ENCODE results near the gene EIF4G3.
"Not testable (repeated sequence)": the region's sequence is repeated elsewhere in the genome, so short reads cannot be mapped to it uniquely, and the experiment has no call there.

EIF4G3 gene

DNA sequence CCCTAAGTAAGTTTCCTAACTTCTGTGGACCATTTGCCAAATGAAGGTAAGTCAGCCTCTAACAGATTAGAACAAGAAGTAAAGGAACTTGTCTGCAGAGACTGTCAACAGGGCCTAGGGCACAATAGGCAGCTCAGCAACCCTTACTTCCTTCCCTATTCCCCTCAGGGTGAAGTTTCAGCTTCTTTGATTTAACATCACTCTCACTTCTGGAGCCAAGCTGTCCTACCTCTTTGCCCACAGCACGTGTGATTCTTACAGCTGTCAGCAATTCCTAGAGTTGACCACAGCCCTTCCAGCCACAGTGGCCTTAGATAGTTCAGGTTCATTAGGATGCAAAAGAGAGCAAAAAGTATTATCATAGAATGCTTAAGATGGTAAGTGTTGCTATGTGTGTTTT lies 7.6 kb upstream of the EIF4G3 start:
- FAIRE-seq: no peak

DNA sequence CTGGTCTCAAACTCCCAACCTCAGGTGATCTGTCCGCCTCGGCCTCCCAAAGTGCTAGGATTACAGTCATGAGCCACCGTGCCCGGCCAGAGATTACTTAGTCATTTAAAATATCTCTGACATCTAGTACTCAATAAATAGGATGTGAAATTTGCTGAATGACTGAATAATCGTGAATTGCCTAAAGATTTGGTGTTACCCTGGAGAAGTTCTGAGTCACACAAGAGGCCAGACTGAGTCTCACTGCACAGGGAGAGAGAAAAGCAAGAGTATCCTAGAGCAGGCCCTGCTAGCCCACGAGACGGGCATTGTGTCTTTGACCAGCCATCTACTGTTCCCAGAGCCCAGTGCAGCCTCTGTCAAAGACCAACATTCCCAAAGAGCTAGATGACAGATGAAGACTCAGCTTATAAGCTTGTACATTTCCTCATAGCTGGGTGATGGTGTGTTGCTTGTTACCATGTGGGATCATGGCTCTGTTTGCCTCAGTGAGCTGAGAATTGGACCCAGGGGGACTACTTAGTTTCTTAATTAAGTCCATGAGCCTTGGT lies 5.6 kb upstream of the EIF4G3 start:
- FAIRE-seq: no peak

DNA sequence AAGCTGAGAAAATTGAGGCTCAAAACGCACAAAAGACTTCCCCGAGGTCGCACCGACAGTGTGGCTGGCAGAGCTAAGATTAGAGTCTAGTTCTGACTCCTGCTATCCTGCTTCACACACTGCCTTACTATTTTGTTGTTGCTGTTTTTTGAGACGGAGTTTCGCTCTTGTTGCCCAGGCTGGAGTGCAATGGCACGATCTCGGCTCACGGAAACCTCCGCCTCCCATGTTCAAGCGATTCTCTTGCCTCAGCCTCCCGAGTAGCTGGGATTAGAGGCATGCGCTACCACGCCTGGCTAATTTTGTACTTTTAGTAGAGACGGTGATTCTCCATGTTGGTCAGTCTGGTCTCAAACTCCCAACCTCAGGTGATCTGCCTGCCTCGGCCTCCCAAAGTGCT lies 1.6 kb upstream of the EIF4G3 start:
- not testable (repeated sequence) for FAIRE-seq

DNA sequence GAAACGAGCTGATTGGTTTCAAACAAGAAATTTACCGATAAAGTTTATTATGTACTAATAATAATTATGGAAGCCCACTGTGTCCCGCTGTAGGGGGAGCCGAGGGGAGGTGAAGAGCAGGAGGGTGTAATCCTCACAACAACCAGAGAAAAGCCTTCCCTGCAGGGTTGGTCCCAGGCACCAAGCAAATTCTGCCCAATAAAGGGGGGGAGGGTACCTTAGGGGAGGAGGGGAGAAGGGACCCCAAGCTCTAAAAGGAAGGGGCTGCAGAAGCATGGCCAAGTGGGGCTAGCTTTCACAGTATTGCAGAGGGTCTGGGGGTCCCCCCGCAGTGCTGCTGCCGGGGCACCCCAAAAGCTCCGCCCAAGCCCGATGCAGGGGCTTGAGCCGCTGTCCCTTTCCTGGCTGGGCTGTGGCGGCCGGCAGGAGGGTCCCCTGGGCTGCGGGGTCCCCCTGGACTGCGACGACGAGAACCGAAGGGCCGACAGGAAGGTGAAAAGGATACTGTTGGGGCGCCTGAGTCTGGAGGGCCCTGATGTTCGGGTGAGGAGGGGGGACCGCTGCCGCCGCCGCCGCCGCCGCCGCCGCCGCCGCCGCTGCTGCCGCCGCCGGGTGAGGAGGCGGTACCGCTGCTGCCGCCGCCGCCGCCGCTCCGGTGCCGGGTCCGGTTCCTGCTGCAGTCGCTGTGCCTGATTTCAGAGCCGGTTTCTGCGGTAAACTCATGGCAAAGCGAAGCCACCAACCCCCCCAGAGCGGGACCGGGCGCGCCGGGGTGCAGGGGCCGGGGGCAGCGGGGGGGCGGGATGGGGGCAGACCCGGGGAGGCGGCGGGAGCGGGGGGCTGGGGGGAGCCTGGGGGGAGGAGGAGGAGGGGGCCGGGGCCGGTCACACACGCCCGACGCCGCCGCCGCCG lies 771 bp downstream of the EIF4G3 start:
- no peak for FAIRE-seq

DNA sequence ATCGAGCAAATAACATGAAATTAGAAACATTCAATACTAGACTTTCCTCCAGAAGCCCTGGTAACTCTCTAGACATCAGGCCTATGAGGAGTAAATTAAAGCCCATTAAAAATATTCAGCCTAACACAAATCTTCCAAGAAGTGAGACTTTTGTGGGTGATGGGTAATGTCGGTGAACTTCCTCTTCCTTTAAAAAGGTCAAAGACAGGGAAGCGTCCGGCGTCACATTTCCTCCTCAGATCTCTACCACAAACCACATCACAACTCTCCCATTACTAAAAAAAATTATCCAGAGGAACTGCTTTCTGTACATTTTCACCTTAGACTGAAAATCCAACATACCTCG lies 1.4 kb downstream of the EIF4G3 start:
- FAIRE-seq: no peak

DNA sequence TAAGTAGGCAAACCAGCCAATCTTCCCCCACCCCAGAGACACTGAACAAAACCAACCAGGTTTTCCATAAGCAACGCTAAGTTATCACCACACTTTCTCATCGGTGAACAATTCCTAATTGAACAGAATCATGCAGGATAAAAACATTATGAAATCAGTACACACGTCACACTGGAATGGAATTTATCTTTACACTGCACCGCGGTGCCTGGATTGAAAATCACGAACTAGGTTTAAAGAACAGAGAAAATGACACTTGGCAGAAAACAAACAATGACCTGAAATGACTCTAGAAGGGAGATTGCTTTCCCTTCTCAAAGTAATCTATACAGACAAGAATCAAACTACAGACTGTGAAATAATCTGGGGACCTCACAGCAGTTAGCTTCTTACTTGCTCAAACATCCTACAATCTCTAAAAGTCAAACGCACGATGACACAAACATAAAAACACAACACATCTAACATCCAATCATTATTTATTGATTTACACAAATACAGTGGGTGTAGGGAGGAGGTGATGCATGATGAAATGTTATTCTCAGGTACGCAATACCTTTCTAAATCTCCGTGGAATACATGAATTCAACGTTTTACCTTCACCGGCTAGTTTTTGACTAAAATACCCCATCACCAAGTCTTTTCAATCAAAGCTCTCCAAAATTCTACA lies 1.9 kb downstream of the EIF4G3 start:
- FAIRE-seq: no peak

DNA sequence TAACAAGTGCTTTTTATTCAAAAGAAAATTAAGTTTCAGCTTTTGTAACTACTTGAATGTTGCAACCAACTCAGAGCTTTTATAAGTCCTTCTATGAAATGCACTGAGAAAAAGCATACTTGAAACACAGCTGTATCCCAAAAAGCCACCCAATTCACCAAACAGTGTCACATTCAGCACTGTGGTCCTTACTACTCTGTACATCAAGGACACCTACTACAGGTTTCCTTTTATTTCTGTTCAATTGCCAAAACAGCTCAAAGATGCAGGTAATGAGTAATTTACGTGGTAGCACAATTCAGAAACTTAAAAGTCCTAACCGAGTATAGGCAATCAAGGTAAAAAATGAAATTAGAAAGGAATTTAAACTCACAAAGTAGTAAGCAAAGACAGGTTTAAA lies 2.5 kb downstream of the EIF4G3 start:
- FAIRE-seq: no peak

DNA sequence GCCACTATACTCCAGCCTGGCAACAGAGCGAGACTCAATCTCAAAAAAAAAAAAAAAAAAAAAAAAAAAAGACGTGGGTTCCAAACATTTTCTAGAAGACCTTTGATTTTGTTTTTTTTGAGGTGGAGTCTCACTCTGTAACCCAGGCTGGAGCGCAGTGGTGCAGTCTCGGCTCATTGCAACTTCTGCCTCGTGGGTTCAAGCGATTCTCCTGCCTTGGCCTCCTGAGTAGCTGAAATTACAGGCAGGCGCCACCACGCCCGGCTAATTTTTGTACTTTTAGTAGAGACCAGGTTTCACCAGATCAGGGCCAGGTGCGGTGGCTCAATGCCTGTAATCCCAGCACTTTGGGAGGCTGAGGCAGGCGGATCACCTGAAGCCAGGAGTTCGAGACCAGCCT lies 3.6 kb downstream of the EIF4G3 start:
- not testable (repeated sequence) for FAIRE-seq

DNA sequence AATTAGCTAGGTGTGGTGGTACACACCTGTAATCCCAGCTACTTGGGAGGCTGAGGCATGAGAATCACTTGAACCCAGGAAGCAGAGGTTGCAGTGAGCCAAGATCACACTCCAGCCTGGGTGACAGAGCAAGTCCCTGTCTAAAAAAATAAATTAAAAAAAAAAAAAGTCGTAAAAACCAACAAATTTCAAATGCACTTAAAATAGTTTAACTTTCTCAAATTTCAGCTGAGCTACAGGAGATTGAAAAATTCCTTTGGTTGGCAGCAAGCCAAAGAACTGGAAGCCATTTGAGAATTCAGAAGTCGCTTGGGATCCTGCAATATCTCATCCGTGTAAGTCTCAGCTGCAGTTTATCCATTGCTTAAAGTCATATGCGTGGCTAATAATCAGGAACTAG lies 5.9 kb downstream of the EIF4G3 start:
- FAIRE-seq: not testable (repeated sequence)

DNA sequence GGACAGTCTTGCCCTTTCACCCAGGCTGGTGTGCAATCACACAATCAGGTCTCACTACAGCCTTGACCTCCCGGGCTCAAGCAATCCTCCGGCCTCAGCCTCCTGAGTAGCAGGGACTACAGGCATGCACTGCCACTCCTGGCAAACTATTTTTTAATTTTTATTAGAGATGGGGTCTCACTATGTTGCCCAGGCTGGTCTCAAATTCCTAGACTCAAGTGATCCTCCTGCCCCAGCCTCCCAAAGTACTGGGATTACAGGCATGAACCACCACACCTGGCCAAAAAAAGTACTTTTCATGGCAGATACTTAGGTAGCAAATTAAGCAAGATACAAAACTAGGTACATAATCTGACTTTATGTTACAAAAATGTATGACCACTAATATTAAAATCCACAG lies 8.3 kb downstream of the EIF4G3 start:
- FAIRE-seq: no peak

DNA sequence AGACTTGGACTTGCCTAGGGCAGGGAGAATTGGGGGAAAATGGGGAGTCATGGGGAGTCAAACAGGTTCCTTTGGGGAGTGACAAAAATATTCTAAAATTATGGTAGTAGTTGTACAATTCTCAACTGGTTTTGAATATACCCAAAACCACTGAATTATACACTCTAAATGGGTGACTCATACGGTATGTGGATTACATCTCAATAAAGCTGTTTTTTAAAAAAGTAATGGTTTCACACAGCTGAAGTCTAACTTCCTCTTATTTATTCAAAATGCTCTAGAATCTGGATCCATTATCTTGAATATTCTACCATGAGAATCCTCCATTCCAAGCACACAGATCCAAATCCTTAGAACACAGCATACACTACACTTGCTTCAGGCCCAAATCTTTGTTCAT lies 11.1 kb downstream of the EIF4G3 start:
- no peak for FAIRE-seq

DNA sequence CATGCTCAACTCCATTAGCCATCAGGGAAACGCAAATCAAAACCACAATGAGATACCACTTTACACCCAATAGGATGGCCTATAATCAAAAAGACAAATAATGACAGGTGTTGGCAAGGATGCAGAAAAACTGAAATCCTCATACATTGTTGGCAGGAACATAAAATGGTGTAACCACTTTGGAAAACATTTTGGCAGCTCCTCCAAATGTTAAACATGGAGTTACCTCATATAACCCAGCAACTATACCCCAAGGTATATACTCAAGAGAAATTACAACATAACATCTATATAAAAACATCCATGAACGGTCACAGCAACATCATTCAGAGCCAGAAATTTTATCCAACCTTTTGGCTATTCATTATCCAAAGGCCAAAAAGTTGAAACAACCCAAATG lies 11.6 kb downstream of the EIF4G3 start:
- no peak for FAIRE-seq

DNA sequence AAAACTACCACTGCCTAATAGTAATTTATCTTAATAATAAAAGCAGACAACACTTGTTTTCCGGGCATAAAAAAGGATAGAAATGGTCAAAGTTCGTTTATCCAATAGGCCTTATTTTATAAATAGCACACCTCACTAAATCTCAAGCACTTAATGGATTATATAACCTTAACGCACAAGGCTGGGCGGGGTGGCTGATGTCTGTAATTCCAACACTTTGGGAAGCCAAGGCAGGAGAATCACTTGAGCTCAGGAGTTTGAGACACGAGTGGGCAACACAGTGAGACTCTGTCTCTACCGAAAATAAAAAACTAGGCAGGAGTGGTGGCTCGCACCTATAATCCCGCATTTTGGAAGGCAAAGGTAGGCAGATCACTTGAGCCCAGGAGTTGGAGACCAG lies 12.4 kb downstream of the EIF4G3 start:
- FAIRE-seq: no peak

DNA sequence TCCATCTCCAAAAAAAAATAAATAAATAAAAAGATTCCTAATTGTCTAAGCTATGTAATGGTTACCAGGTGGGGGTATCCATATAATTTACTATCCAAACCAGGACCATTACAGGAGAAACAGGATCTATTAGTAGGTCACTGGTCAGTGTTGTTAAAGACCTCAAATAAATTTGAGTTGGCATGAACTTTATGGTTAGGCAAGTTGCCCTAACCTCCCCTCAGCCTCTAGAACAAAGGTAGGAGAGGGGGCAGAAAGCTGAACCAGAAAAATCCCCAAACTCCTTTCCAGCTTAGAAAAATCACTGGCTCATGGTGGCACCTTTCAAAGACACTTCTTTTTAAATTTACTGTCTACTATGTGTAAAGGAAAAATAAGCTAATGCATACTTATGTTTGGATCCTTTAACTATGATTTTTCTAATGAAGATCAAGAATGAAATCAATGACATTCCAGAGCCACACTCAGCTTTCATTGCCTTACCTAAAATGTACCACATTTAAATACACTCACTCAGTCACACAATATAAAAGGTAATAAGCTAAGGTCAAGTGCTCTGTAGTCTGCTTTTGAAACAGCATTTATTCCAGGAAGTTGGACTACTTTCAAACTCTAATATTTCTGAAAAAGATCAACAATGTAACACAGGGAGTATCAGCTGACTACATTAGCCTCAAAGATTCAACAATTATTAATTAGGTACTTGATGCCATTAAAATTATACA lies 13.8 kb downstream of the EIF4G3 start:
- FAIRE-seq: no peak

DNA sequence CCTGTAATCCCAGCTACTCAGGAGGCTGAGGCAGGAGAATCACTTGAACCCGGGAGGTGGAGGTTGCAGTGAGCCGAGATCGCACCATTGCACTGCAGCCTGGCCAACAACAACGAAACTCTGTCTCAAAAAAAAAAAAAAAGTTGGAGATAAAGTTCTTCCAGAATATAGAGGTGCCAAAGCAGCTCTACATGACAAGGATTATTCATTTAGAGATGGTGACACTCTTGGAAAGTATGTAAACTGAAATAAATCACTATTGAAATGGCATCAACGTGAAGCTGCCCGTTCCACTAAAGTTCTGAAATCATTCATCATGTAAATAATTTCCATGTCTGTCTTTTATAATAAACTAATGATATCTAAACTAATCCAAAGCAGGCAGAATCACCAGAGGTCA lies 14.9 kb downstream of the EIF4G3 start:
- FAIRE-seq: no peak

DNA sequence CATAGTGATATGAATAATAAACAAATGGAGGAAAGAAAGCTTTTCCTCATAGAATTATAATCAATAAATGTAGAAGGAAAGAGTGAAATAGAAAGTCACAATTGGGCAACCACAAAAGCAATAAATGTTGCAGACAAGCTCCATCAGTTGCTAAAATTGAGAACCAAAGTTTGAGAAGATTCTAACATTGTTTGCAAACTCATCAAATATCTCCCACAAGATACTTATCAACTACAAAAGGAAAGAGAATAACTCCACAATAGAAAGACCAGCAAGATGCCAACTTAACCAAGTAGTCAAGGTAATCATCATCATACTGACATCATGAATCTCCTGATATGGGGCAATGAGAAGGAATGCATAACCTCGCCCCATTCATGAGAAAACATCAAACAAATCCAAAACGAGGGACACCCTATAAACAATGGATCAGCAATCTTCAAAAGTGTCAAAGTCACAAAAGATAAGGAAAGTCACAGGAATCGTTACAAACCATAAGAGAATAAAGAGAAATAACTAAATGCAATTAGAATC lies 16.4 kb downstream of the EIF4G3 start:
- FAIRE-seq: no peak

DNA sequence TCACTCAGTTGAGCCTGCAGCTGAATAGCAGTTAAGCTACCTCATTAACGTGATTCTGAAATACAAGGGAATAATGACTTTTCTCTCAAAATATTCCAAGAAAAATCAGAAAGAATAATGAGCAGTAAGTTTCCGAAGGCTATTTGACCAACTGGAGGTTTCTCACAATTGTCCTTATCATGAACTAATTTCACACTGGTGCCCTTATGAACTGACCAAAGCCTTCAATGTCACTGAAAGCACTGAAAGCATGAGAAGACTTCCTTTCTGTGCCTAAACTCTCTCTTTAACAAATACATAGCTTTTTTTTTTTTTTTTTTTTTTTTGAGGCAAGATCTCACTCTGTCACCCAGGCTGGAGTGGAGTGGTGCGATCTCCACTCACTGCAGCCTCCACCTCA lies 18.8 kb downstream of the EIF4G3 start:
- no peak for FAIRE-seq

DNA sequence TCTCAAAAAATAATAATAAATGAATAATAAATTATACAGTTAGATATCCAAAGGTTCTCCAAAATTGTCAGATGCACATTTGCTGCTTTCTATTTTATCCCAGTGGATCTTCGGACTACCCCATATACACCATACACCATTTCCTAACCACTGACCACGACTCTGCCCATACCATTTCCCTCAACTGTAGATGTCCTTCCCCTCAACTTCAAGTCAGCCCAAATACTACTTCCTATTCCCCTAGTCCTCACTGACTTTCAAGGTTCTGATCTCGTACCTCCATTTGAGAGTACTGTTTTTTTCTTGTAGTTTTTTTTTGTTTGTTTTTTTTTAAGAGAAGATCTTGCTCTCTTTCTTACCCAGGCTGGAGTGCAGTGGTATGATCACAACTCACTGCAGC lies 19.6 kb downstream of the EIF4G3 start:
- no peak for FAIRE-seq

DNA sequence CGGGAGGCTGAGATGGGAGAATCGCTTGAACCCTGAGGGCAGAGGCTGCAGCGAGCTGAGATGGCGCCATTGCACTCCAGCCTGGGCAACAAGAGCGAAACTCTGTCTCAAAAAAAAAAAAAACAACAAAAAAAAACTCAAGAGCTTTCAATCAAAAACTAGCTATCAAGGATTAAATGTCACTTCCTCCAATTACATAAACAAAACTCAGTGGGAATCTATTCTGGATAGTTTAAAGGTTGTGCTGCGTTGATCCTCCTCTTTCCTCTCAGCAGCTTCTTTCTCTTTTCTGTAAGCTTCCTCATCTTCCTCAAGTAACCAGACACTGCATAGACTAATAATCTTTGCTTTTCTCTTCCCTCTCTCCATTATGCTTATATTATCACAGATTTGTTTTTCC lies 20.7 kb downstream of the EIF4G3 start:
- no peak for FAIRE-seq

DNA sequence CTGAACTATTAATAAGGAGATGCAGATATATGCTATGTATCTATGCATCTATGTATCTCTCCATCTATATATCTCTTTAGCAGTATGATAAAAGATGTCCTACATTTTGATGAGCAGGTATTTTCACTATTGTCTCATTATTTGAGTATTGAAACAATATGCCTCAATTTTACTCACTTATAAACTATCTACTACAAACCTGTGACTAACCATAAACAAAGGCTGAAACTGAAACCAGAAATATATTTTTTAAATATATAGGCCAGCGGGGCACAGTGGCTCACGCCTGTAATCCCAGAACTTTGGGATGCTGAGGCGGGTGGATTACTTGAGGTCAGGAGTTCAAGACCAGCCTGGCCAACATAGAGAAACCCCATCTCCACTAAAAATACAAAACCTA lies 22.0 kb downstream of the EIF4G3 start:
- no peak for FAIRE-seq

DNA sequence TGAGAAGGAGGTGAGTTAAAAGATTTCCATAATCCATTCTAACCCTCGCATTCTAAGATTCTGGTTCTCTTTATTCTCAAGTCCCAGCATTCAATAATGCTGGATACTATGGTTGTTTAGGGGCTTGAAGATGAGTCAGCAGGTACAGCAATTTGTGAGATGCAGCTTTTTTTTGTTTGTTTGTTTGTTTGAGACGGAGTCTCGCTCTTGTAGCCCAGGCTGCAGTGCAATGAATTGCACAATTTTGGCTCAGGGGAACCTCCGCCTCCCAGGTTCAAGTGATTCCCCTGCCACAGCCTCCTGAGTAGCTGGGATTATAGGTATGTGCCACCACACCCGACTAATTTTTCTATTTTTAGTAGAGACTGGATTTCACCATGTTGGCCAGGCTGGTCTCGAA lies 23.3 kb downstream of the EIF4G3 start:
- FAIRE-seq: no peak

DNA sequence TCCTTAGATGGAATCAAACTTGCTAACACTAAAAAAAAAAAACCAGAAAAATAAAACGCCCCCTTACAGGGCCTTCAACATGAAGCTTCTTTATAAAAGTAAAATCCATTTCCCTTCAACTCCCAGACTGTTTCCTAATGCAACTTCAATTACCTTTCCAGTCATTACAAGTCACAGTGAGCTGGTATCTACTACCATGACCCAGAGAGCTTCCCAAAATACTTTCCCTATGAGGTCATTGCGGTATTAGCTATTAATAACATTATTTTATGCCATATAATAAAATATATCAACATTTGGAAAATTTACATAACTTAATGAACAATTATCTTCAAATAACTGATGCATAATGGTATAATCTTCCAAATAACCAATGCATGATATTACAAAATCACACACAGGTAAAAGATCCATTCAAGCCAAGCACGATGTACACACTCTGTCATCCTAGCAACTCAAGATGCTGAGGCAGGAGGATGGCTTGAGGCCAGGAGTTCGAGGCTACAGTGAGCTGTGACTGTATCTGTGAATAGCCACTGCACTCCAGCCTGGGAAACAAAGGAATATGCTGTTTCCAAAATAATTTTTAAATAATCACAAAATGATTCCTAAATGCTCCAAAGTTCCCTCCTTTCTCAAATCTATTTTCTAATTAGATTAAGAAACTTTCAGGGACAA lies 24.1 kb downstream of the EIF4G3 start:
- FAIRE-seq: no peak
